ENCODE data around the gene NCAM1.

The NCAM1 gene

GRCh38 chr11:113174882-113175281 is 213.7 kb downstream of the NCAM1 start:
- no peak for TF ChIP-seq CTCF (conservative IDR thresholded peaks at IDR 0.05; ENCODE audit: low read length)
- DNase-seq (ENCODE audit: low read depth): peak; percentile 21
- no peak overlapping the region for H3K4me3 ChIP-seq (ENCODE audit: low read length)

DNA sequence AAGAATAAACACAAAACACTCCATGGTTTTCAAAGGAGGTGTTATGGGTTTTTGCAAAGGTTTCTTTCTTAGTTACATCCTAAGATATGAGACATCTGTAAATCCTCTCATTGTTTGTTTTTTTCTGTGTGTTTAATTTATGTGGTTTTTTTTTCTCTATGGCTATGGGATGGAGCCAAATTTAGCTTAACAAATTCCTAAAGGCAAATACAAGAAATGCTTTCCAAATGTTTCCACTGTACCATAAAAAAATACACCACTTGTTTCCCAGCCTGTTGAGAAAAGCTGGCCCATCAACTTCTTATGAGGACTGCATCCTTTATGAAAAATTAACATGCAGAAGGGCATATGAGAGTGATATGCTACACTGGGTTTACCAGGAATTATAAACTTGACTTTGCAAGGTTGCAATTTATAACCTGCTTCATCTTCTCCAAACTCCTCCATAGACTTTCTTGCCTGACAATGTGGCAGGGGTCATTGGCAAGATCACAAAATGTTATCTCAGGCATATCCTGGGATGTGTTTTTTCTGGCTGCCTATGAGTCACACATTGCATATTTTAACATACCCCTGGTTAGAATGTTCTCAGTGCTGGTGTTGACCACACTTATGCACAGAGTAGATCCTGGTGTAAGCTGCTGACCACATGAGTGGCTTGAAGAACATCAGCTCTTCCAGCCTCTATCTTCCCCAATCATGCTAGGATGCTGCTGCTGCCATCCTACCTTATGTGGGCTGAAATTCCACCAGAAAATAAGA is 215.6 kb downstream of the NCAM1 start:
- peak; percentile 89 for DNase-seq (ENCODE audit: low read depth)
- no peak for TF ChIP-seq CTCF (conservative IDR thresholded peaks at IDR 0.05; ENCODE audit: low read length)

GRCh38 chr11:113177671-113178070 is 216.5 kb downstream of the NCAM1 start:
- DNase-seq (ENCODE audit: low read depth): no peak
- no peak for TF ChIP-seq CTCF (conservative IDR thresholded peaks at IDR 0.05; ENCODE audit: low read length)
- H3K4me3 ChIP-seq (ENCODE audit: low read length): no peak overlapping the region

More for the DNA sequence above, 215.6 kb downstream of the NCAM1 start:
- no peak overlapping the region for H3K4me3 ChIP-seq (ENCODE audit: low read length)

GRCh38 chr11:113178381-113179070 is 217.3 kb downstream of the NCAM1 start:
- no peak overlapping the region for H3K4me3 ChIP-seq (ENCODE audit: low read length)
- no peak for DNase-seq (ENCODE audit: low read depth)
- TF ChIP-seq CTCF (conservative IDR thresholded peaks at IDR 0.05; ENCODE audit: low read length): no peak

- no peak overlapping the region for H3K4me3 ChIP-seq (ENCODE audit: low read length)
- DNase-seq (ENCODE audit: low read depth): no peak
Measured at GRCh38 chr11:113179181-113179704, 218.0 kb downstream of the NCAM1 start.

DNA sequence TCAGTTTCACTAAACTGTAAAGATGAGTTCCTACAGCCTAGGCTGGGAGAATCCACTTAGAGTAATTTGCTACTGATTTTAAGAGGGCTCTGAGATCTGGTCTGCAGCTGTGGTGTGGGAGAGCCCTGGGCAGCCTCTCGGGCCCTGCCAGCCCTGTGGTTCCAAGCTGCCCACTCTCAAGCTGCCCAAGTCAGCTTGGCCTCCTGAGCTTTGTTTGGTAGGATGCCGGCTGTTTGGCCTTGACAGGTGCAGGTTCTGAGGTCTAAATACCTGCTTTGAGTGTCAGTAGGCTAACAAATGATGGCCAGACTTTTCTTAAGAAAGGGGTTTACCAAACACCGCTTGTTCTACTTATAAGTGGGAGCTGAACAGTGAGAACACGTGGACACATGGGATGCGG is 219.9 kb downstream of the NCAM1 start:
- H3K4me3 ChIP-seq (ENCODE audit: low read length): no peak overlapping the region
- DNase-seq (ENCODE audit: low read depth): no peak
- TF ChIP-seq CTCF (conservative IDR thresholded peaks at IDR 0.05; ENCODE audit: low read length): no peak

More at GRCh38 chr11:113179181-113179704, 218.0 kb downstream of the NCAM1 start:
- TF ChIP-seq CTCF (conservative IDR thresholded peaks at IDR 0.05; ENCODE audit: low read length): no peak
